Fibroblast of skin of left biceps (primary cell): ENCODE measurements around the gene SLC25A48.

Source experiments
- DNase-seq, 2 experiments: peaks; one replicate each; pipeline ENCODE4 v3.0.0-alpha.2; 2013; ENCODE audit warnings: low read depth in 2 of 2

Gene SLC25A48

GRCh38 chr5:135881244-135881643 lies 46.8 kb downstream of the SLC25A48 start:
- no peak for DNase-seq

DNA sequence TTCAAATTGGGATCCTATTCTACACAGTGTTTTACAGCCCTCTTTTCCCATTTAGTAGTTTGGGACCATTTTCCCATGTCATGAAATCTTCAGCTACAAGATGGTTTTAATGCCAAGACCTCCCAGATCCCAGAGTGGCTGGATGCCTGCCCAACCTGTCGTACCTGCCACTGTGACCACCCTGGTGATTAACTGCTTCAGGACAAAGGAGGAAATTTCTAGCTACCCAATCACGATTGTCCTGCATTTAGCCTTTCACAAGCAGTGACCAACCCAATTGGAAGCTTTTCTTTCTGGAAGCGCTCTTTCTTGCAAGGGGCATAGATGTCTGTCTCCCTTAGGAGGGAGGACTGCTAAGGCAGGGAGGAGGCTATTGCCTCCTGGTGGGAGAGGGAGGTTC lies 47.4 kb downstream of the SLC25A48 start:
- DNase-seq: no peak

DNA sequence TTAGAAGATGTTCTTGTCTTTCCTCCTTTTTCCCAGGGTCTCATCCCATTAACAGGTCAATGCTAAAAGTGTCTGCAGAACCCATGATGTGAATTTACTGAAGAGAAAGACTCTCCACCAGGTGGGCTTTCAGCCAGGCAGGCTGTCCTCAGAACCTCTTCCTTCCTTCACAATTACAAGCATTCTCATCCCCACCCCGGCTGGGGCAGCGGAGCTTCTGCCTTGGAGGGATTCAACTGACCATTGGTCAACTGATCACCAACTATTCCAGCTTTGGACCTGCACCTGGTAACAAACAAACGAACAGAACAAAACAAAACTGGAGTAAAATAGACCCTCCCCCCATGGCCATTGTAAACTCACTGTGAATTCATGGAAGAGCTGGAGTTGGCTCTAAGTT lies 48.6 kb downstream of the SLC25A48 start:
- DNase-seq: no peak

GRCh38 chr5:135883441-135883840 lies 49.0 kb downstream of the SLC25A48 start:
- no peak for DNase-seq

- DNase-seq: no peak
Measured at GRCh38 chr5:135885031-135885430, 50.6 kb downstream of the SLC25A48 start.

GRCh38 chr5:135886136-135886535 lies 51.7 kb downstream of the SLC25A48 start:
- no peak for DNase-seq

GRCh38 chr5:135887447-135887864 lies 53.0 kb downstream of the SLC25A48 start:
- peak; percentile 27 to 29 for DNase-seq

GRCh38 chr5:135887881-135888614 lies 53.6 kb downstream of the SLC25A48 start:
- DNase-seq: no peak

GRCh38 chr5:135890296-135890695 lies 55.8 kb downstream of the SLC25A48 start:
- no peak for DNase-seq

DNA sequence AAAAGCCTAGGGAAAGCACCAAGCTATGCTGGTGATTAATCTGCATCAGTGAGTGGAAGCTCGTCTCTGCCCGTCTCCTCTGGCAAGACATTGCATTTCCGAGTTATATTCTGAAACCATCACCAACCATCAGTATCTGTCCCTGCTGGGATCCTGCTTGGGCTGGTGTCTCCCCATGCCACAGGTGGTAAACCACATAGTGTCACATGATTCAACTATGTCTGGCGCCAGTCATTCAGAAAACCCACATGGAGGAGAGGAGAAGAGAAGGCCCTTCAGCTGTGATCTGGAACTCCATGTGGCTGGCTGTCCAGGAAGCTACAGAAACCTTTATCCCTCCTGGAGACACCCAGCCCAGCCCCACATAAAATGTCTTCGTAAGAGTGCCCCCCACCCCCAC lies 56.4 kb downstream of the SLC25A48 start:
- DNase-seq: no peak

- no peak for DNase-seq
Measured at GRCh38 chr5:135891268-135891667, 56.8 kb downstream of the SLC25A48 start.

DNA sequence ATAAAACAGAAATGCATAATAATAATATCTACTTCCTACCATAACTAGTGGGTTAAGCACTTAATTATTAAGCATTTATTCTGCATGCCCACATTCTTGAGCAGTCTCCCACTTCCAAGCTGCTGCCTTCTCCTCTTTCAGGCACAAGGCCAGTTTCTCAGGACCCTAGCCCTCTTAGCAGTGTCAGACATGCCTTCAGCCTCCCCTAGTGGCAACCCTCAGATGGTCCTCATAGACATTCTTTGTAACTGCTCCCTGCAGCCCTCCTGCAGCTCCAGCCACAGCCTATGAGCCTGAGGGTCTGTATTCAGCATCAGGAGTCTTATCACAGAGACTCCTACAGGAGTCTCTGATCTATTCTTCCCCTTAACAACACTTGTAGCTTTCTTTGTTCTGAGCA lies 57.3 kb downstream of the SLC25A48 start:
- DNase-seq: no peak

- DNase-seq: no peak
Measured at GRCh38 chr5:135894276-135894675, 59.8 kb downstream of the SLC25A48 start.

- no peak for DNase-seq
Measured at GRCh38 chr5:135894789-135895188, 60.3 kb downstream of the SLC25A48 start.

DNA sequence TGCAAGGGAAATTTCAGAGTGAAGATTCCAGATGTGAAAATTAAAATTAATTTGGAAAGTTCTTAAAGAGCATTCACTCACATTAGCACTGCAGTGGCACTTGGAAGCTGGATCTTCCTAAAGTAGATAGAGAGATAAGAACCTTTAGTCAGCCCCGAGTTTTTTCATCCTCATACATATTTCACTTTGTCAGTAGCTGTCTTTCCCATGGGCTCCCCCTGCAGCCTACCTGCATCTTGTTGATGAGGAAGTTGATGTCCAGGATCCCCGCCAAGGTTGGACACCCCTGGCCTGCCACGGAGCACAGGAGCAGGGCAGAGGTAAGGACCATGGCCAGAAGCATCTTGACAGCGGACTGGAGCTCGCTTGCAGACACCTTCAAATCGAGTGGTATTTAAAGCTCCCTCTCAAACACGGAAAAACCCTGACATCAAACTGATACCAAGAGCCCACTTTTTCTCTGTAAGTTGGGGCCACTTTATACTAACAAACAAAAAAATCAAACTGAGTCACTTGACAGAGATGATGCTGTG lies 61.1 kb downstream of the SLC25A48 start, which contains the start of gene IL9:
Gene IL9, minus strand, starts transcription at position 368 of the 533 bp plus-strand sequence. Its CDS starts 25 bp downstream, at position 343.
- DNase-seq: no peak

DNA sequence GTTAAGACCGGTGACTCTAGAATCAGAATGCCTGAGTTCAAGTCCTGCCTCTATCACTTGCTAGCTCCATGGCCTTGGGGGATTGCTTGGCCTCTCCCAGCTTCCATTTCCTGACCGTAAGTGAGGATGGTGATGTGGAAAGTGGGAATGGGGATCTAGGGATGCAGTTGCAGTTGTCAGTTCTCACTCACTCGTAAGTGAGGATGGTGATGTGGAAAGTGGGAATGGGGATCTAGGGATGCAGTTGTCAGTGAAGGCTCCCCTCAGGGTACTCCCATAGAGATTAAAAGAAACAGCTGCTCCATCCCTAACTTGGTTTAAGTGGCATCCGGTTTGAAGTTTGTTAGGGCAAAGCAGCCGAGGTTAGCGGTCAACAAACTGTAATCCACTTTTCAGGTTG lies 64.2 kb downstream of the SLC25A48 start:
- DNase-seq: no peak

DNA sequence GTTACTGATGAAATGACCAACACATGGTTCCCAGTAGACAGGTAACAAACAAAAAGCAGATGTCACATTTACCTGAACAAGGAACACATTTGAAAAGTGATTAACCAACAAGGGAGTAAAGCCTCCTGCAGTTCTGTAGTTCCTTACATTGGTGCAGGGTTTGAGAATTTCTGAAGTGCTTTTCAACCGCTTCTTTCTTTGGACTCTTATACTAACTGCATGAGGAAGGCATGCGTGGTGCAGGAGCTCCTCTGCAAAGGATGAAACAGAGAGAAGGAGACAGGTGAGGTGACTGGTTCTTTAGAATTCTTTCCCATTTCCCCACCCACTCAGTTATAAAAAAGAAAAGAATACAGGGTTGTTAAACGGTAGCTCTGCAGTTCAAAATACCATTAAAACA lies 65.8 kb downstream of the SLC25A48 start:
- DNase-seq: no peak

DNA sequence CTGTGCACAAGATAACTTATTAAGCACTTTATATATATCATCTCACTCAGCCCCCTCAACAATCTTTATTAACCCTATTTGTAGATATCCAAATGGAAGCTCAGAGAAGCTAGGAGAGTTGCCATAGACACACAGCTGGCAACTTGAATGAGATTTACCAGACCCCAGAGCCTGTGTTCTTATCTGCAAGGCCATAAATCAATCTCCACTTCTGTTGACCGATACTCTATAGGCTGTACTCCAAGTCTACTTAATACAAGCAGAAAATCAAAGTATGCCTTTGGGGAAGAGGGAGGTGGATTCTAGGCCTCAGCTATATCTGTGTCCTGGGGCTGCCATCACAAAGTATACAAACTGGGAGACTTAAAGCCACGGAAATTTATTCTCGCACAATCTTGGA lies 67.2 kb downstream of the SLC25A48 start:
- DNase-seq: no peak

DNA sequence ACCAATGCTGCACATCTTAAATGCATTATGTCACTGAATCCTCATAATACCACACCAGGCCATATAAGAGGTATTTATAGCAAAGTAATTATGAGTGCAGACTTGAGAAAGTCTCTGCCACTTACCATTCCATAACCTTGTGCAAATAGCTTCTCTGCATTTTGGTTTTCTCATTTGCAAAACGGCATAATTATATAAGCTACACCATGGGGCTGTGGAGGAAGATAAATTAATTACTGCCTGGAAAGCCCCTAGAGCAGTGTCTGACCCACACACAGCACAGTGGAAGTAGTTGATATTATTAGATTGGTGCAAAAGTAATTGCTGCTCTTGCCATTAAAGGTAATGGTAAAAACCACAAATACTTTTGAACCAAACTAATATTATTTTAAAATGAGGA lies 70.7 kb downstream of the SLC25A48 start:
- no peak for DNase-seq

GRCh38 chr5:135913713-135914626 lies 79.5 kb downstream of the SLC25A48 start:
- no peak for DNase-seq

DNA sequence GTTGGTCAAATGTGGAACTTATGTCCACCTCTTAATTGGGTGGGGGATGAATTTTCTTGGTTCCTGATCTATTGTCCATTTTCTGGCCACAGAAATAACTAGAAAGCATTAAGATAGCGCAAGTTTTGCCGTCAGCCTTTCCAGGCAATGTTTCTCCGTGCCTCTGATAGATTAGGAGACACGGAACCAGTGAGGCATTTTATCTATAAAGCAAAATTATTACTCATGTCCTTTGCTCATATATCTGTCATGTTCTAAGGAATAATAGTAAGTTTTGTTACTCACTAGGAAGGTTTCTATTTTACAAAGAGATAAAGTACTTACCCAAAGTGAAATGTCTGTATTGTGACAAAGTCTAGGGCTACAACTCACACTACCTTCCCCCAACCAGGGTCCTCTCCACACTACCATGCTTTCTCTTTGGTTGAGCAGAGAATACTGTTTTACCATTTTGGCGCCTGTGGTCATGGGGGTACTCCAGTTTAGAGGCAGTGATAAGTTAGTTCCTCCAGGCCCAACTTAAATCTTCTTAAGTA lies 81.1 kb downstream of the SLC25A48 start:
- DNase-seq: no peak

- DNase-seq: no peak
Measured at GRCh38 chr5:135916638-135917263, 82.3 kb downstream of the SLC25A48 start.
